Activated CD4-positive, alpha-beta memory T cell treated with anti-CD3 and anti-CD28 coated beads, Interleukin-2, amount 10 ng/mL, durations not matched to agents 7 days and 5 days (primary cell): Measurements from ENCODE around the gene B4GALT6. TPM values are rescaled to one million over a fixed set of nuclear protein-coding genes. Genes with fewer than 3 reads are reported as not detected.

Experiments used
- CTCF ChIA-PET: fragments of 350-600 bp; sonication (Branson Sonifier 250); formaldehyde crosslinking; loops from one replicate; lab custom pipeline; 2021; ENCODE audit warnings: antibody characterized with exemption, inconsistent platforms; lab: Charles Lee
- POLR2A ChIA-PET: fragments of 350-600 bp; sonication (Branson Sonifier 250); formaldehyde crosslinking; loops from one replicate; lab custom pipeline; 2021; ENCODE audit warnings: antibody characterized with exemption; lab: Charles Lee
- DNase-seq: peaks from one replicate; pipeline ENCODE4 v3.0.0-alpha.2; 2020
- H3K27ac Mint-ChIP-seq: one replicate; pipeline ENCODE4 v1.8.0; 2021; ENCODE audit warnings: mild to moderate bottlenecking, mixed read lengths
- H3K27me3 Mint-ChIP-seq: one replicate; pipeline ENCODE4 v1.8.0; 2021; ENCODE audit warnings: mixed read lengths
- H3K36me3 Mint-ChIP-seq: one replicate; pipeline ENCODE4 v1.8.0; 2021; ENCODE audit warnings: low read depth, mixed read lengths
- H3K4me1 Mint-ChIP-seq: one replicate; pipeline ENCODE4 v1.8.0; 2021; ENCODE audit warnings: mixed read lengths
- H3K4me3 Mint-ChIP-seq: one replicate; pipeline ENCODE4 v1.8.0; 2021; ENCODE audit warnings: mild to moderate bottlenecking, mixed read lengths
- H3K9me3 Mint-ChIP-seq: one replicate; pipeline ENCODE4 v1.8.0; 2021; ENCODE audit warnings: mixed read lengths
- total RNA-seq, 2 experiments: library from RNA; stranded (reverse); gene quantifications; one replicate each; pipeline ENCODE4 v1.2.3, GENCODE V29; 2021

Gene B4GALT6
- total RNA-seq, 2 experiments from 2014 or later, result 0.91 to 1.2 TPM

GRCh38 chr18:31587529-31587928, 96.9 kb downstream of the B4GALT6 start:
- peaks cover 6% of the 10 kb centered on the region for H3K27me3 Mint-ChIP-seq
- no peaks in the 10 kb centered on the region for H3K4me1 Mint-ChIP-seq
- no peak for DNase-seq
- no peak overlapping the region for H3K27ac Mint-ChIP-seq
- no peaks in the 10 kb centered on the region for H3K36me3 Mint-ChIP-seq
- ChIA-PET POLR2A (no interaction called here), CTCF (no interaction called here)
- no peaks in the 10 kb centered on the region for H3K9me3 Mint-ChIP-seq
- no peak overlapping the region for H3K4me3 Mint-ChIP-seq

GRCh38 chr18:31586616-31587015, 97.8 kb downstream of the B4GALT6 start:
- Mint-ChIP-seq H3K4me1 (no peaks in the 10 kb centered on the region), H3K4me3 (no peak overlapping the region), H3K27me3 (peaks cover 6% of the 10 kb centered on the region), H3K27ac (no peak overlapping the region), H3K36me3 (no peaks in the 10 kb centered on the region), H3K9me3 (no peaks in the 10 kb centered on the region)
- ChIA-PET POLR2A (no interaction called here), CTCF (no interaction called here)
- DNase-seq, result no peak

- Mint-ChIP-seq H3K4me3 (no peak overlapping the region), H3K4me1 (no peaks in the 10 kb centered on the region), H3K27ac (no peak overlapping the region), H3K9me3 (no peaks in the 10 kb centered on the region), H3K36me3 (no peaks in the 10 kb centered on the region), H3K27me3 (peaks cover 6% of the 10 kb centered on the region)
- POLR2A ChIA-PET, result no interaction called here
- CTCF ChIA-PET, result no interaction called here
- DNase-seq, result no peak
These were observed 98.4 kb downstream of the B4GALT6 start for GRCh38 chr18:31585991-31586390.

GRCh38 chr18:31583185-31583854, 101.1 kb downstream of the B4GALT6 start:
- H3K27ac Mint-ChIP-seq, result no peak overlapping the region
- DNase-seq, result no peak
- CTCF ChIA-PET, result no interaction called here

GRCh38 chr18:31581498-31582197, 102.7 kb downstream of the B4GALT6 start:
- Mint-ChIP-seq H3K9me3 (no peaks in the 10 kb centered on the region), H3K4me1 (no peaks in the 10 kb centered on the region), H3K36me3 (no peaks in the 10 kb centered on the region), H3K27ac (no peak overlapping the region), H3K4me3 (no peak overlapping the region), H3K27me3 (no peaks in the 10 kb centered on the region)
- POLR2A ChIA-PET, result no interaction called here
- CTCF ChIA-PET, result no interaction called here
- no peak for DNase-seq

More at GRCh38 chr18:31583185-31583854, 101.1 kb downstream of the B4GALT6 start:
- Mint-ChIP-seq H3K4me3 (no peak overlapping the region), H3K27me3 (no peaks in the 10 kb centered on the region), H3K36me3 (no peaks in the 10 kb centered on the region), H3K9me3 (no peaks in the 10 kb centered on the region), H3K4me1 (no peaks in the 10 kb centered on the region)
- POLR2A ChIA-PET, result no interaction called here

GRCh38 chr18:31579375-31579774, 105.0 kb downstream of the B4GALT6 start:
- no peak for DNase-seq
- ChIA-PET CTCF (no interaction called here), POLR2A (no interaction called here)
- Mint-ChIP-seq H3K4me1 (no peaks in the 10 kb centered on the region), H3K36me3 (no peaks in the 10 kb centered on the region), H3K9me3 (no peaks in the 10 kb centered on the region), H3K27me3 (no peaks in the 10 kb centered on the region), H3K27ac (no peak overlapping the region), H3K4me3 (no peak overlapping the region)

- Mint-ChIP-seq H3K4me3 (no peak overlapping the region), H3K9me3 (no peaks in the 10 kb centered on the region), H3K4me1 (no peaks in the 10 kb centered on the region), H3K27ac (no peak overlapping the region), H3K36me3 (no peaks in the 10 kb centered on the region), H3K27me3 (no peaks in the 10 kb centered on the region)
- ChIA-PET POLR2A (no interaction called here), CTCF (no interaction called here)
- no peak for DNase-seq
These were observed 106.3 kb downstream of the B4GALT6 start for GRCh38 chr18:31578126-31578525.

- Mint-ChIP-seq H3K9me3 (no peaks in the 10 kb centered on the region), H3K4me3 (no peak overlapping the region), H3K27me3 (no peaks in the 10 kb centered on the region), H3K4me1 (no peaks in the 10 kb centered on the region), H3K27ac (no peak overlapping the region), H3K36me3 (no peaks in the 10 kb centered on the region)
- no peak for DNase-seq
- ChIA-PET POLR2A (no interaction called here), CTCF (interaction anchor here (0.8 kb wide), 1 partner anchor 145 kb away, joined by 3 read pairs; no protein-coding TSS in a partner anchor)
These were observed 107.2 kb downstream of the B4GALT6 start for GRCh38 chr18:31577195-31577594.

GRCh38 chr18:31576670-31577069, 107.7 kb downstream of the B4GALT6 start:
- no peak for DNase-seq
- ChIA-PET POLR2A (no interaction called here), CTCF (interaction anchor here (0.8 kb wide), 1 partner anchor 145 kb away, joined by 3 read pairs; no protein-coding TSS in a partner anchor)
- Mint-ChIP-seq H3K4me1 (no peaks in the 10 kb centered on the region), H3K27me3 (no peaks in the 10 kb centered on the region), H3K4me3 (no peak overlapping the region), H3K27ac (no peak overlapping the region), H3K36me3 (no peaks in the 10 kb centered on the region), H3K9me3 (no peaks in the 10 kb centered on the region)

GRCh38 chr18:31575515-31576257, 108.7 kb downstream of the B4GALT6 start:
- no peak overlapping the region for H3K4me3 Mint-ChIP-seq
- H3K27ac Mint-ChIP-seq, result no peak overlapping the region
- no peak for DNase-seq
- CTCF ChIA-PET, result no interaction called here
- H3K36me3 Mint-ChIP-seq, result no peaks in the 10 kb centered on the region
- no peaks in the 10 kb centered on the region for H3K4me1 Mint-ChIP-seq
- POLR2A ChIA-PET, result no interaction called here
- no peaks in the 10 kb centered on the region for H3K27me3 Mint-ChIP-seq
- no peaks in the 10 kb centered on the region for H3K9me3 Mint-ChIP-seq

GRCh38 chr18:31574359-31574758, 110.0 kb downstream of the B4GALT6 start:
- Mint-ChIP-seq H3K4me1 (no peaks in the 10 kb centered on the region), H3K36me3 (no peaks in the 10 kb centered on the region), H3K27me3 (no peaks in the 10 kb centered on the region), H3K27ac (no peak overlapping the region), H3K4me3 (no peak overlapping the region), H3K9me3 (no peaks in the 10 kb centered on the region)
- CTCF ChIA-PET, result interaction anchor here (0.6 kb wide), 1 partner anchor 34 kb away, joined by 4 read pairs; no protein-coding TSS in a partner anchor
- POLR2A ChIA-PET, result no interaction called here
- DNase-seq, result no peak
